ENCODE measurements around the gene TNFSF12.

DNA sequence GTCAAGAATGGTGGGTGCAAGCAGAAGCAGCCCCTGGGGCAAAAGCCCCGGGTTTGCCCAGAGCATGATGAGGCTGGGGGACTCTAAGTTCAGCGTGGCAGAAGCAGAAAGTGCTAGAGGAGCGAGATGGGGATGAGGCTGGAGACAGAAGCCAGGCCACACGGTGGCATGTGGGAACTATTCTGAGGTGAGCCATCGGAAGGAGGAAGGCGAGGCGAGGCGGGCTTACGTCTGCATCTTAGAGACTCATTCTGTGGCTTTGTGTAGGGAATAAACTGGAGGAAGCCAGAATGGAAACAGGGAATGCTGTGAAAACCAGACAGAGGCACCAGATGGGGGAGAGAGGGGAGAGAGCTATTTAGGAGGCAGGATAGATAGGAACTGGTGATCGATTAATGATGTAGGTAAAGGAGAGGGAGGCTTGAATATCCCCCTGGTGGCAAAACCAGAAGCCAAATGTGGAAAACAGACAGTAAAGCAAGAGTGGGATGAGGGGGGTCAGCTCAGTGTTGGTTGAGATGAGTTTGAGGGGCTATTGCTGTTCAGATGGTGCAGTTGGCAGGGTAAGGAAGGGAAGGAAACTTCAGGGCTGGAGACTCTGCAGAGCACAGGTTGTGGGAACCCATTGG, 6.6 kb downstream of the TNFSF12 start:
- TF ChIP-seq POLR2A (IDR thresholded peaks at IDR 0.05) = no peak
- TF ChIP-seq, protein P1, sequence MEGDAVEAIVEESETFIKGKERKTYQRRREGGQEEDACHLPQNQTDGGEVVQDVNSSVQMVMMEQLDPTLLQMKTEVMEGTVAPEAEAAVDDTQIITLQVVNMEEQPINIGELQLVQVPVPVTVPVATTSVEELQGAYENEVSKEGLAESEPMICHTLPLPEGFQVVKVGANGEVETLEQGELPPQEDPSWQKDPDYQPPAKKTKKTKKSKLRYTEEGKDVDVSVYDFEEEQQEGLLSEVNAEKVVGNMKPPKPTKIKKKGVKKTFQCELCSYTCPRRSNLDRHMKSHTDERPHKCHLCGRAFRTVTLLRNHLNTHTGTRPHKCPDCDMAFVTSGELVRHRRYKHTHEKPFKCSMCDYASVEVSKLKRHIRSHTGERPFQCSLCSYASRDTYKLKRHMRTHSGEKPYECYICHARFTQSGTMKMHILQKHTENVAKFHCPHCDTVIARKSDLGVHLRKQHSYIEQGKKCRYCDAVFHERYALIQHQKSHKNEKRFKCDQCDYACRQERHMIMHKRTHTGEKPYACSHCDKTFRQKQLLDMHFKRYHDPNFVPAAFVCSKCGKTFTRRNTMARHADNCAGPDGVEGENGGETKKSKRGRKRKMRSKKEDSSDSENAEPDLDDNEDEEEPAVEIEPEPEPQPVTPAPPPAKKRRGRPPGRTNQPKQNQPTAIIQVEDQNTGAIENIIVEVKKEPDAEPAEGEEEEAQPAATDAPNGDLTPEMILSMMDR (IDR thresholded peaks at IDR 0.05) = no peak

All from heart left ventricle (tissue), 13 donors.